A549 (cell line): ENCODE measurements around the gene SPATA9. TPM values are rescaled to one million over a fixed set of nuclear protein-coding genes. Genes with fewer than 3 reads are reported as not detected.

Source experiments
- ATAC-seq, 2 experiments: fragments of 200-7000 bp in 1 of 2; fragments of >200 bp in 1 of 2; cut with Nextera tagmentation in 1 of 2; cut with Tn5 transposase in 1 of 2; 3 replicates each; pipeline versions ENCODE4 v1.8.0 to v1.9.1; 2018 to 2020; ENCODE audit warnings: mild to moderate bottlenecking in 1 of 2, moderate library complexity in 1 of 2
- CTCF ChIA-PET: fragments of 300-600 bp; sonication (Branson Sonifier 250); formaldehyde crosslinking; extraction: SDS; loops from one replicate; lab custom pipeline; 2021; ENCODE audit warnings: antibody characterized with exemption, inconsistent platforms; lab: Yijun Ruan, JAX
- POLR2A ChIA-PET: fragments of 350-600 bp; formaldehyde crosslinking; extraction: SDS; loops from one replicate; lab custom pipeline; 2021; ENCODE audit warnings: antibody characterized with exemption, inconsistent platforms; lab: Yijun Ruan, JAX
- DNase-seq, 2 experiments: peaks; one replicate each; pipeline versions ENCODE4 v3.0.0 to v3.0.0-alpha.2; 2011 to 2016; ENCODE audit warnings: low read depth in 1 of 2, low spot score in 1 of 2
- FAIRE-seq: peaks from 2 replicates; lab custom pipeline; 2011; peaks lifted over from hg19 to GRCh38; lab: Jason Lieb, UNC
- H3K27ac ChIP-seq, 2 experiments: fragments of >200 bp; sonication (Bioruptor Twin); formaldehyde crosslinking; 3 replicates each; pipeline ENCODE4 v1.5.1; 2016 to 2017
- H3K4me1 ChIP-seq: fragments of >200 bp; sonication (Bioruptor Twin); formaldehyde crosslinking; 3 replicates; pipeline ENCODE4 v1.6.1; 2016
- H3K4me2 ChIP-seq: fragments of >200 bp; sonication (Bioruptor Twin); formaldehyde crosslinking; 3 replicates; pipeline ENCODE4 v1.6.1; 2016
- H3K4me3 ChIP-seq: fragments of >200 bp; sonication (Bioruptor Twin); formaldehyde crosslinking; 3 replicates; pipeline ENCODE4 v1.5.1; 2016
- H3K9me3 ChIP-seq: fragments of >200 bp; sonication (Bioruptor Twin); formaldehyde crosslinking; 3 replicates; pipeline ENCODE4 v1.6.1; 2016
- BHLHE40 ChIP-seq: IDR thresholded peaks from 2 replicates; pipeline ENCODE4 v1.6.1; 2012; ENCODE audit warnings: low read depth, low read length, inconsistent platforms
- CHD2 ChIP-seq: fragments of 150-350 bp; IDR thresholded peaks from 2 replicates; pipeline ENCODE4 v1.6.1; 2014; ENCODE audit warnings: low read length; ENCODE audit not compliant: partially characterized antibody
- EHF ChIP-seq: fragments of 250-450 bp; sonication (Bioruptor Pico); IDR thresholded peaks from 2 replicates; pipeline ENCODE4 v1.5.0; 2020; ENCODE audit warnings: mild to moderate bottlenecking
- FOXS1 ChIP-seq: fragments of 250-450 bp; sonication (Bioruptor Pico); IDR thresholded peaks from 2 replicates; pipeline ENCODE4 v1.5.0; 2020; ENCODE audit warnings: mild to moderate bottlenecking, moderate library complexity
- HEYL ChIP-seq: fragments of 250-450 bp; sonication (Bioruptor Pico); IDR thresholded peaks from 2 replicates; pipeline ENCODE4 v1.8.0; 2021; ENCODE audit warnings: mild to moderate bottlenecking, moderate library complexity
- HOXA7 ChIP-seq: fragments of 250-450 bp; sonication (Bioruptor Pico); IDR thresholded peaks from 2 replicates; pipeline ENCODE4 v1.5.0; 2020; ENCODE audit warnings: mild to moderate bottlenecking, moderate library complexity
- JUNB ChIP-seq: fragments of >200 bp; sonication (Bioruptor Twin); formaldehyde crosslinking; IDR thresholded peaks from 2 replicates; pipeline ENCODE4 v1.6.1; 2016
- MAZ ChIP-seq: fragments of 150-350 bp; IDR thresholded peaks from 2 replicates; pipeline ENCODE4 v1.6.1; 2014; ENCODE audit warnings: antibody characterized with exemption, low read depth, low read length, borderline replicate concordance
- MYC ChIP-seq: IDR thresholded peaks from 2 replicates; pipeline ENCODE4 v1.6.1; 2012; ENCODE audit warnings: mild to moderate bottlenecking, inconsistent platforms, low read length, improper control_type of control experiment, borderline replicate concordance
- NFE2L2 ChIP-seq: fragments of 150-350 bp; conservative IDR thresholded peaks from 2 replicates; pipeline ENCODE4 v1.6.1; 2014; ENCODE audit warnings: low read length
- NR3C1 ChIP-seq: fragments of >200 bp; sonication (Bioruptor Twin); formaldehyde crosslinking; IDR thresholded peaks from 3 replicates; pipeline ENCODE4 v1.6.1; 2017
- RARB ChIP-seq: fragments of 250-450 bp; sonication (Bioruptor Pico); IDR thresholded peaks from 2 replicates; pipeline ENCODE4 v1.8.0; 2021; ENCODE audit warnings: mild to moderate bottlenecking, moderate library complexity
- SREBF2 ChIP-seq: fragments of 450-650 bp; IDR thresholded peaks from 2 replicates; pipeline ENCODE4 v1.6.1; 2014; ENCODE audit warnings: mild to moderate bottlenecking, moderate library complexity
- ZC3H11A ChIP-seq: fragments of 450-650 bp; IDR thresholded peaks from 2 replicates; pipeline ENCODE4 v1.6.1; 2014; ENCODE audit warnings: antibody characterized with exemption, mild to moderate bottlenecking
- WGBS: methylation state at CpG from one replicate; pipeline ENCODE4 v1.1.6; 2017; ENCODE audit errors: missing lambda C conversion rate; 5-methylcytosine and 5-hydroxymethylcytosine counted together
- polyA plus RNA-seq, 4 experiments: library from polyadenylated mRNA; depleted of rRNA in 3 of 4; stranded (reverse); fragments of >200 nt; fragmentation: RNase III in 1 of 4; extraction: RNeasy Plus Mini Kit Qiagen cat#74134 plus additional on column Dnase treatment in 1 of 4; gene quantifications; 2 replicates in 3 of 4; 3 replicates in 1 of 4; pipeline ENCODE4 v1.2.3, GENCODE V29; 2011 to 2017
- TF ChIP-seq, protein P1 (sequence below): fragments of 150-350 bp; IDR thresholded peaks from 2 replicates; pipeline ENCODE4 v1.6.1; 2014; ENCODE audit warnings: low read depth, mild to moderate bottlenecking, low read length
- TF ChIP-seq, protein P2 (sequence below): fragments of 450-650 bp; IDR thresholded peaks from 2 replicates; pipeline ENCODE4 v1.6.1; 2014; ENCODE audit warnings: antibody characterized with exemption
- TF ChIP-seq, protein P3 (sequence below): fragments of 250-450 bp; sonication (Bioruptor Pico); IDR thresholded peaks from 2 replicates; pipeline ENCODE4 v1.5.0; 2021; ENCODE audit warnings: mild to moderate bottlenecking, moderate library complexity, borderline replicate concordance
- TF ChIP-seq, protein P4 (sequence below): fragments of >200 bp; sonication (Bioruptor Twin); formaldehyde crosslinking; IDR thresholded peaks from 2 replicates; pipeline ENCODE4 v1.6.1; 2016
- TF ChIP-seq, protein P5 (sequence below): fragments of >200 bp; sonication (Bioruptor Twin); formaldehyde crosslinking; IDR thresholded peaks from 3 replicates; pipeline ENCODE4 v1.5.1; 2016

SPATA9 gene
- polyA plus RNA-seq, 2 of the 4 experiments (the other 2 are of a cell fraction), result 0.16 TPM; not detected in 1

DNA sequence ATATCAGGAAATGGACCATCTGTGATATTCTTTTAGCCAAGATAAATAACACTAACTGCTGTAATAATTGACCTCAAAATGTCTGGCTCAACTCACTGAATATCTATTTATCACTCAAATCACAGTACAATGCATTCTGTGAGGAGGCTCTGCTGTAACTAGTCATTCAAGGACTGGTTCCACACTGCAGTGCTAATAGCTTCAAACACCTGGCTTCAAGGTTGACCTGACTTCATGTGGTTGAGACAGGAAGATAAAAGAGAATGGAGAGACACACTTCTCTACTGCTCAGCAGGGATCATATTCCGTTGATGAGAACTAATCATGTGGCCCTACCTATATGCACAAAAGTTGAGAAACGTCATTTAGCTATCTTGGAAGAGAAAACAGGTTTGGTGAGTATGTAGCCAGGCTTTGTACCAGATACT, 45.0 kb upstream of the SPATA9 start:
- Histone ChIP-seq H3K4me1 (peaks cover 8% of the 10 kb centered on the region; the same call in 1 of the 3 replicates), H3K4me2 (no peak overlapping the region), H3K27ac (no peak overlapping the region), H3K4me3 (no peak overlapping the region), H3K9me3 (no peaks in the 10 kb centered on the region)
- no peak for TF ChIP-seq MYC
- no peak for TF ChIP-seq MAZ
- TF ChIP-seq SREBF2, result no peak
- TF ChIP-seq HOXA7 (CRISPR knock-in tag), result no peak
- TF ChIP-seq, protein P1, sequence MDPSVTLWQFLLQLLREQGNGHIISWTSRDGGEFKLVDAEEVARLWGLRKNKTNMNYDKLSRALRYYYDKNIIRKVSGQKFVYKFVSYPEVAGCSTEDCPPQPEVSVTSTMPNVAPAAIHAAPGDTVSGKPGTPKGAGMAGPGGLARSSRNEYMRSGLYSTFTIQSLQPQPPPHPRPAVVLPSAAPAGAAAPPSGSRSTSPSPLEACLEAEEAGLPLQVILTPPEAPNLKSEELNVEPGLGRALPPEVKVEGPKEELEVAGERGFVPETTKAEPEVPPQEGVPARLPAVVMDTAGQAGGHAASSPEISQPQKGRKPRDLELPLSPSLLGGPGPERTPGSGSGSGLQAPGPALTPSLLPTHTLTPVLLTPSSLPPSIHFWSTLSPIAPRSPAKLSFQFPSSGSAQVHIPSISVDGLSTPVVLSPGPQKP, result no peak
- TF ChIP-seq, protein P2, sequence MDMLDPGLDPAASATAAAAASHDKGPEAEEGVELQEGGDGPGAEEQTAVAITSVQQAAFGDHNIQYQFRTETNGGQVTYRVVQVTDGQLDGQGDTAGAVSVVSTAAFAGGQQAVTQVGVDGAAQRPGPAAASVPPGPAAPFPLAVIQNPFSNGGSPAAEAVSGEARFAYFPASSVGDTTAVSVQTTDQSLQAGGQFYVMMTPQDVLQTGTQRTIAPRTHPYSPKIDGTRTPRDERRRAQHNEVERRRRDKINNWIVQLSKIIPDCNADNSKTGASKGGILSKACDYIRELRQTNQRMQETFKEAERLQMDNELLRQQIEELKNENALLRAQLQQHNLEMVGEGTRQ, result no peak
- no peak for TF ChIP-seq JUNB
- TF ChIP-seq, protein P3, sequence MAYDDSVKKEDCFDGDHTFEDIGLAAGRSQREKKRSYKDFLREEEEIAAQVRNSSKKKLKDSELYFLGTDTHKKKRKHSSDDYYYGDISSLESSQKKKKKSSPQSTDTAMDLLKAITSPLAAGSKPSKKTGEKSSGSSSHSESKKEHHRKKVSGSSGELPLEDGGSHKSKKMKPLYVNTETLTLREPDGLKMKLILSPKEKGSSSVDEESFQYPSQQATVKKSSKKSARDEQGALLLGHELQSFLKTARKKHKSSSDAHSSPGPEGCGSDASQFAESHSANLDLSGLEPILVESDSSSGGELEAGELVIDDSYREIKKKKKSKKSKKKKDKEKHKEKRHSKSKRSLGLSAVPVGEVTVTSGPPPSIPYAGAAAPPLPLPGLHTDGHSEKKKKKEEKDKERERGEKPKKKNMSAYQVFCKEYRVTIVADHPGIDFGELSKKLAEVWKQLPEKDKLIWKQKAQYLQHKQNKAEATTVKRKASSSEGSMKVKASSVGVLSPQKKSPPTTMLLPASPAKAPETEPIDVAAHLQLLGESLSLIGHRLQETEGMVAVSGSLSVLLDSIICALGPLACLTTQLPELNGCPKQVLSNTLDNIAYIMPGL (CRISPR knock-in tag), result no peak
- TF ChIP-seq ZC3H11A, result no peak
- TF ChIP-seq, protein P4, sequence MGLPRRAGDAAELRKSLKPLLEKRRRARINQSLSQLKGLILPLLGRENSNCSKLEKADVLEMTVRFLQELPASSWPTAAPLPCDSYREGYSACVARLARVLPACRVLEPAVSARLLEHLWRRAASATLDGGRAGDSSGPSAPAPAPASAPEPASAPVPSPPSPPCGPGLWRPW, result no peak
- TF ChIP-seq EHF, result no peak
- no peak for TF ChIP-seq BHLHE40
- TF ChIP-seq HEYL (CRISPR knock-in tag), result no peak
- no peak for TF ChIP-seq CHD2
- TF ChIP-seq, protein P5, sequence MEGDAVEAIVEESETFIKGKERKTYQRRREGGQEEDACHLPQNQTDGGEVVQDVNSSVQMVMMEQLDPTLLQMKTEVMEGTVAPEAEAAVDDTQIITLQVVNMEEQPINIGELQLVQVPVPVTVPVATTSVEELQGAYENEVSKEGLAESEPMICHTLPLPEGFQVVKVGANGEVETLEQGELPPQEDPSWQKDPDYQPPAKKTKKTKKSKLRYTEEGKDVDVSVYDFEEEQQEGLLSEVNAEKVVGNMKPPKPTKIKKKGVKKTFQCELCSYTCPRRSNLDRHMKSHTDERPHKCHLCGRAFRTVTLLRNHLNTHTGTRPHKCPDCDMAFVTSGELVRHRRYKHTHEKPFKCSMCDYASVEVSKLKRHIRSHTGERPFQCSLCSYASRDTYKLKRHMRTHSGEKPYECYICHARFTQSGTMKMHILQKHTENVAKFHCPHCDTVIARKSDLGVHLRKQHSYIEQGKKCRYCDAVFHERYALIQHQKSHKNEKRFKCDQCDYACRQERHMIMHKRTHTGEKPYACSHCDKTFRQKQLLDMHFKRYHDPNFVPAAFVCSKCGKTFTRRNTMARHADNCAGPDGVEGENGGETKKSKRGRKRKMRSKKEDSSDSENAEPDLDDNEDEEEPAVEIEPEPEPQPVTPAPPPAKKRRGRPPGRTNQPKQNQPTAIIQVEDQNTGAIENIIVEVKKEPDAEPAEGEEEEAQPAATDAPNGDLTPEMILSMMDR, result no peak
- no peak for TF ChIP-seq RARB (CRISPR knock-in tag)
- TF ChIP-seq NR3C1, result no peak
- no peak for TF ChIP-seq FOXS1 (CRISPR knock-in tag)
- no peak for TF ChIP-seq NFE2L2
- WGBS, result 88% methylated on average over 2 of the region's 2 CpGs
- DNase-seq (no peak), FAIRE-seq (no peak), ATAC-seq (no peak)
- ChIA-PET POLR2A (no interaction called here), CTCF (interaction anchor here (3.0 kb wide), 1 partner anchor 64 kb away, joined by 11 read pairs; no protein-coding TSS in a partner anchor)

DNA sequence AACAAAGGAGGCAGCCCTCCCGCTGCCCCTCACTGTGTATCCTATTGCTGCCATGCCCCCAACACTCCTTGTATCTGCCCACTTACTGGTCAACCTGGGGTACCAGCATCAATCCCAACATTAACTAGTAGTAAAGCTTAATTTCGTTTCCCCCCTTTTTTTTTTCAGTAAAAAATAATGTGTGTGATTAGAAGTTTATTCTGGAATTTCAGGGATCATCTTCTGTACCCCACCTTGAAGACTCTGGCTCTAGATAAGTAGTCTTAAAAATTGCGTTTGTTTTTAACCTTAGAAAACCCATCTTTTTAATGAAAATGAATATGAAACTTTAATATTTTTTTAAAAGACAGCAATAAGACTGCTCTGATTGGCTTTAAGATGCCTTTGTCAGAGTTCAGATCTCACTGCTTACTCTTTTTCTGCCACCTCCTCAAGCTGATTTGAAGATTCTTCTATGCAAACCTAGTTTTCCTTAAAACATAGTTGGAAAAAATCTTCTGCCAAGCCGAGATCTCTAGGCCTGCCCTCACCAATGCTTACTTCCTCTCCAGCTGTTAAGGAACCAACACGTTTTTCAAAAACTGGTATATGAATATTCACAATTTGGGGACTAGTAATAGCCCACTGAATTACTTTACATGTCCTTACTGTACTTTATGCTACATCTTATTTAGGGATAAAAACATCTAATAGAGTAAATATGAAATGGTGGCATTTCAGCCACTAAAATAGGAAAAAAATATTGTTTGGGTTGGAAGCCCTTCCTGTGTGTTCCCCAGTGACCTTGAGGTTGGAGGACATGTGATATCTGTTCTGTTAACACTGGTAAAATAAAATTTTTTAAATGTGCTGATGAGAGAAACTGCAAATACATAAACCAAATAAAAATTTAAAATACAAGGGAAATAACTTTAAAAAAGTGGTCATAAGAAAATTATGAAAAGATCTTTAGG, 44.3 kb upstream of the SPATA9 start:
- Histone ChIP-seq H3K4me3 (no peak overlapping the region), H3K4me1 (peaks cover 5% of the 10 kb centered on the region; the same call in 1 of the 3 replicates), H3K27ac (no peak overlapping the region), H3K4me2 (no peak overlapping the region), H3K9me3 (no peaks in the 10 kb centered on the region)
- 47% methylated on average over 5 of the region's 5 CpGs for WGBS
- DNase-seq, result no peak
- ATAC-seq, result no peak
- ChIA-PET CTCF (interaction anchor here (0.6 to 3.0 kb wide), 2 partner anchors 29 to 63 kb away, joined by 3 to 11 read pairs; no protein-coding TSS in a partner anchor), POLR2A (no interaction called here)
- no peak for FAIRE-seq
- TF ChIP-seq, protein P3 (CRISPR knock-in tag), result no peak
- TF ChIP-seq, all 56 proteins: peak for 0
